C1 segment of cervical spinal cord (tissue), 14 donors: ENCODE results near the gene CCHCR1.
A peak's percentile ranks its signal among the peaks of the same experiment; 100 is the strongest.

Source experiments
- DNase-seq, 14 donors: peaks; one replicate each; lab custom pipeline; 2025; lab: John Stamatoyannopoulos, UW

Gene CCHCR1

GRCh38 chr6:31129130-31129529, 28.5 kb downstream of the CCHCR1 start:
- DNase-seq, result no peak

GRCh38 chr6:31128093-31128676, 29.4 kb downstream of the CCHCR1 start:
- DNase-seq, result peak in 6 of 14 donors; percentile 4 to 47 (median 10)

GRCh38 chr6:31126396-31127175, 31.0 kb downstream of the CCHCR1 start:
- no peak for DNase-seq

- DNase-seq, result no peak
These were observed 31.8 kb downstream of the CCHCR1 start for GRCh38 chr6:31125586-31126363.

GRCh38 chr6:31125162-31125561, 32.4 kb downstream of the CCHCR1 start:
- peak in 1 of 14 donors; percentile 28 for DNase-seq

GRCh38 chr6:31122791-31123706, 34.6 kb downstream of the CCHCR1 start:
- DNase-seq, result peak in 10 of 14 donors; percentile 6 to 67 (median 30)

GRCh38 chr6:31121131-31121790, 36.3 kb downstream of the CCHCR1 start:
- no peak for DNase-seq

- DNase-seq, result no peak
These were observed 37.3 kb downstream of the CCHCR1 start, which contains the start of gene CDSN for GRCh38 chr6:31120151-31120915. CDSN (minus strand) TSS chr6:31120446; CDS start chr6:31120419, 27 bp downstream.

- DNase-seq, result no peak
These were observed 39.4 kb downstream of the CCHCR1 start for GRCh38 chr6:31118178-31118577.

- no peak for DNase-seq
These were observed 40.8 kb downstream of the CCHCR1 start for GRCh38 chr6:31116661-31117385.

- DNase-seq, result no peak
These were observed 41.6 kb downstream of the CCHCR1 start for GRCh38 chr6:31115941-31116560.

- DNase-seq, result peak in 3 of 14 donors; percentile 22 to 51 (median 26)
These were observed 42.4 kb downstream of the CCHCR1 start for GRCh38 chr6:31114970-31115849.

- DNase-seq, result peak in 7 of 14 donors; percentile 13 to 86 (median 21)
These were observed 43.1 kb downstream of the CCHCR1 start, which contains the start of gene PSORS1C1 for GRCh38 chr6:31114541-31114878. PSORS1C1 (plus strand) TSS chr6:31114800; CDS start chr6:31129633, 14,833 bp downstream.

GRCh38 chr6:31113861-31114540, 43.6 kb downstream of the CCHCR1 start:
- DNase-seq, result no peak

GRCh38 chr6:31112478-31112877, 45.1 kb downstream of the CCHCR1 start, which contains the start of gene C6orf15:
C6orf15 (minus strand) TSS chr6:31112575; CDS start chr6:31112555, 20 bp downstream.
- no peak for DNase-seq

GRCh38 chr6:31111712-31112111, 45.9 kb downstream of the CCHCR1 start:
- no peak for DNase-seq
